NCI-H1105 treated with DMSO at 0.1 percent for 48 hours (cell line): ENCODE results near the gene CSRP1.
"Not testable (repeated sequence)": the region's sequence is repeated elsewhere in the genome, so short reads cannot be mapped to it uniquely, and the experiment has no call there.

ENCODE experiments used
- DNase-seq: peaks from one replicate; lab custom pipeline; 2025; lab: John Stamatoyannopoulos, UW

CSRP1 gene

DNA sequence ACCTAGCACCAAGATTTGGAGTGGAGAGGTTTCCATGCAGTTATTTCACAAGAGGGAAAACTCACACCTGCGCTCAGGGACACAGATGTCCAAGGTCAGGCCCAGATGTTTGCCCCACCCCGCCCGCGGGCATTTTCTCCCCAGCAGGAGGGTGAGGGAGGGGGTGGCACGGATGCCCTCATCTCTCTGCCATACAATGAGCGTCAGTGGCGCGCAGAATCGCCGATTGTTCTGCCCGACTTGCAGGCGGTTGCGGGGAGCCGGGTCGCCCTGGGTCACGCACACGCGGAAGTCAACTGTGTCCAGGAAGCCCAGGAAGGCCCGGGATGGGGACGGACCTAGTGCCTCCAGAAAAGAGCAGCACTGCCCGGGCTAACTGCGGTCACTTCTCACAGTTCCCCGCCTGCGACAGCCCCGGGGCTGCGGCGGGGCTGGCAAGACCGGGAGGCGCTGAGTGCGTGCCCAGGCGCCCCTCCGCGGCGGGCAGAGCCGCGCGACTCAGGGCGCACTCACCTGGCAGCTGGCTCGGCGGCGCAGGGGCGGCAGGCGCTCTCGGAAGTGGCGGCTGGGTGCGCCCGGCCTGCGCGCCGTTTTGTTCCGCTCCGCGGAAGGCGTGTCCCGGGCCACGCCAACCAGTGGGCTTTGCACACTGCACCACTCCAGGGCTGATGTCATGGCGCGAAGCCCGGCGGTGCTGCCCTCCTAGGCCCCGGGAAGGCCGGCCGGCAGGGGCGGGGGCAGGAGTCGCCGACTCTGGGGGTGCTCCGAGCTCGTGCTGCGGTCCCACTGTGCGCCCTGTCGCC is at the start of gene CSRP1:
CSRP1 (minus strand) TSS at position 567 of the 803 bp plus-strand sequence. CDS start 10,820 bp downstream, outside the sequence.
- DNase-seq: peak; percentile 74

DNA sequence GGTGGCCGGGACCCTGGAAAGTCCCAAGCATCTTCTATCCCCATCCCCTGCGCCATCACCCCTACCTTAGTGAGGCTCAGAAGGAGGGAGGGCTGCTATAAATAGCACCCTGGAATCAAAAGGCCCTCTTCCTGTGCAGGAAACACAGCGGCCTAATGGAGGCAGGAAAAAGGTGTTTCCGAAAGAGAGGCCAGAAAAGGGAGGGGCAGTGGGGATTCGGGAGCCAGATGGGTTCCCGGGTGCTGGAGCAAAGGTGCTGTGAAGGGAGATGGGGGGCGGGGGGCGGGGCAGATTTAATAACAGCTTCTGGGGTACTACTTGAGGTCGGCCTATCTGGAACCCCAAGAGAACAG is 48.6 kb upstream of the CSRP1 start:
- DNase-seq: no peak

DNA sequence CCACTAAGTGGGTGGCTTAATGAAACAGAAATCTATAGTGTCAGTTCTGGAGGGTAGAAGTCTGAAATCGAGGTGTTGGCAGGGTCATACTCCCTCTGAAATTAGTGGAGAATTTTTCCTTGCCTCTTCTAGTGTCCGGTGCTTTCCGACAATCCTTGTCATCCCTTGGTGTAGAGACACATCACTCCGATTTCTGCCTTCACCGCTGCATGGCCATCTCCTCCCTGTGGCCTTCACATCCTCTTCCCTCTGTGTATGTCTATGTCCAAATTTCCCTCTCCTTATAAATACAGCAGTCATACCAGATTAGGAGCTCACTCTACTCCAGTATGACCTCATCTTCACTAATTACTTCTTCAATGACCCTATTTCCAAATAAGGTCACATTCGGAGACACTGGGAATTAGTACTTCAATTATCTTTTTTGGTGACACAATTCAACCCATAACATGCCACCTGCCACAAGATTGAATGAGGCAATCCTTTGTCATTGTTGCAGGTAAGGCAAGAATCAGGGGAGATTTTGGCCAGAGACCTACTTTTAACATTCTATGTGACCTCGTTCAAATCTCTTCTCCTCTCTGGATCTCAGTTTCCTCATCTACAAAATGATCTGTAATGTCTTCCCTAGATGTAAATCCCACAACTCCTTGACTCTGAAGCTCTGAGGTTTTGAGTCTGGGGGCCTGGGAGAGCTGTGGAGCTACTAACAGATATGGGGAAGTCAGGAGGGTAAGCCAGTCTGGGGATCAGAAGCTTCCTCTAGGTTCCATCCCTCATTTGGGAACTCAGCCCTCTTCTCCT is 48.1 kb upstream of the CSRP1 start:
- DNase-seq: peak; percentile 39

DNA sequence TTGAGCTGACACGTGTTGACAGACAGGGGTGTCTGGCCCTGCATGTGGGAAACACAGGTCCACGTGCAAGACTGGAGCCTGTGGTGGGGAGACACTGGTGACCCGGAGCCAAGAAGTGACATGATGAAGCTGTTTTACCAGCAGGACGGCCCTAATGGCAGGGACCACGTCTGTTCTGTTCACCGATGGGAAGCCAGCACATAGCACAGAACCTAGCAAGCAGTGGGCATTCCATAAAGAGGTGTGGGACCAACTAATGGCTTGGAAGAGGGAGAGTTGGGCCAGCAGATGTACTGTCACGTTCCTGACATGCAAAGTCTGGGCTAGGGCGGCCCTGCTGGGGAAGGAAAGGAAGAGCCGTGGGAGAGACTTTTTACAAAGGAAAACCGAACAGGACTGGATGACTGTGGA is 47.3 kb upstream of the CSRP1 start:
- DNase-seq: no peak

DNA sequence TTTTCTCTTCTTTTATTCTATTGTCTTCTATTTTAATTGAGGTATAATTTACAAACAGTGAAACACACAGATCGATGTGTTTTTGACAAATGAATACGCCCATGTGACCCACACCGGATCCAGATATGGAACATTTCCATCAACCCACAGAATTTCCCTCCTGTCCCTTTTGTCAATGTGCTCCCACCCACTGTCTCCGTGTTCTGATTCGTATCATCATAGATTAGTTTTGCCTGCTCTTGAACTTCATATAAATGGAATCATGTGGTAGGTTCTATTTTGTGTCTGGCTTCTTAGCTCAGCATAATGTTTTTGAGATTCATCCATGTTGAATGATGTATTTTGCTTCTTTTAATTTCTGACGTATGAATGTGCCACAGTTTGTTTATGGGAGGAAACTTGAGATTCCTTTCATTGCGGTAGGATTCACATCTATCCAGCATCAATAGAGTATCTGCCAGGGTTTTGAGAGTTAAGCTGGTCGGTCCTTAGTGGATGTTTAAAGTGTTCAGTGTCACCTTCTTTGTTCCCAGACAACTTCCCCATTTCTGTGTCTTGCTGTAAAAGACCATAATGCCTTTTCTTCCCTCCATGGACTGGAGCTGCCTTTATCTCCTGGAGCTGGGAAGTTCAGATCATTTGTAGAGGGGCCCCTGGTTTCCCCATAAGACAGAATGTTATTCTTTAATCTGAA is 46.7 kb upstream of the CSRP1 start:
- no peak for DNase-seq

DNA sequence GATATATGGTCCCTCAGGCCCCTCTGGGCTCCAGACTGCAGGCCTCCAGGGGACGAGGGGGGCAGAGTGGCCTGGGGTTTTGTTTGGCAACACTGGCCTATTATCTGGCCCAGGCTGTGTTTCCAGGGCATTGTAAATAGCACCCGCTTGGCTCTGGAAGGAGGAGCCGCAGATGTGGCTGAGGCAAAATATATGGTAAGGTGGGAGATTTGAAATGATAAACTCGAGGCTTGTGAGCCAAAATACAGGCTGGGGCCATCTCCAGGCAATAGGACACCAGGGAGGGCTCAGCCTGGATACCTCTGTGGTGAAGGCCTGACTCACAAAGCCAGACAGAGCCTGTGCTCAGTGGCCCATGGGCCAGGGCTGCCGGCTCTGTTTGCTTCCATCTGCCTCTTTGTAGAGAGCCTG is 46.0 kb upstream of the CSRP1 start:
- no peak for DNase-seq

DNA sequence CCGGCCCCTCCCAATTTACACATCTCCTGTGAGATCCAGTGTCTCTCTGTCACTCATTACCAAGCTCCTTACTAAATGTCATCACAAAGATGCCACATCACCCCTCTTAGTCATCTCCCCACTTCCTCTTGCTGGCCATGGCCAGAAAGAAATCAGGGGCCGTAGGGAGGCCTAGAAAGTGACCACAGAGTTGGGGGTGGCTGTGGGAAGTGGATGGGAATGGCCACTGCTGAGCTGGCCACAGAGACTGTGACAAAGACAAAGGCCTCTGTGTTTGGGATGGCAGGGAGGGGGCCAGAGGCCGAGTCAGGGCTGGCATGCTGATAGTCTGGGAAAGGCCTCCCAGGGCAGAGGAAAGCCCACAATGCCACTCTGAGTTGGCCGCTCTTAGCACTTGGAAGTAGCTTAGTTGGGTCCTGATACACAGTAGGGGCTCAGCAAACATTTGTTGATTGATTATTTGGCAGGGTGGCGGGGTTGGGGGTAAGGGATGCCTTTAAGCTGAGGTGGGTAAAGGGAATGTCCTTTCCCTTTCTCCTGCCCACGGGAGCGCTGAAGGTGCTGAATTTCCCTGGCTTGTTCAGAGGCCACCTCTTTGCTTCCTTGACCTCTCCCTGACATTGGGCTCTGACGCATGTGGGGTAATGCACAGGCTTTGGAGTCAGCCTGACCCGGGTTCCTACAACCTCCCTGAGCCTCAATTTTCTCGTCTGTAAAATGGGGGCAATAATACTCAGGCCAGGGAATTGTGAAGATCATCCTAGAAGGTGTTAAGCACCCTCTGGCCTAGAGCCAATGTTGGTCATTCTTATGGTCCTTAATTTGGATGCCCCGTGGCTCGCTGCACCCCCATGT is 45.2 kb upstream of the CSRP1 start:
- DNase-seq: no peak

DNA sequence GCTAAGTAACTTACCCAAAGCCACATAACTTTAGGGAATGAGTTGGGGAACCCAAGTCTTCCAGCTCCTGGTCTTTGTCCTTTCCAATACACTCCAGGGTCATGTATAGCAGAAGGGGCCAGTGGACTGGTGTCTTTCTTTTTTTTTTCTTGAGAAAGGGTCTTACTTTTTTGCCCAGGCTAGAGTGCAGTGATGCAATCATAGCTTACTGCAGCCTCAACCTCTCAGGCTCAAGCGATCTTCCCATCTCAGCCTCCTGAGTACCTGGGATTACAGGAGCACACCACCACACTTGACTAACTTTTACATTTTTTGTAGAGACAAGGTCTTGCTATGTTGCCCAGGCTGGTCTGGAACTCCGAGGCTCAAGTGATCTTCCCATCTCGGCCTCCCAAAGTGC is 44.2 kb upstream of the CSRP1 start:
- DNase-seq: no peak

DNA sequence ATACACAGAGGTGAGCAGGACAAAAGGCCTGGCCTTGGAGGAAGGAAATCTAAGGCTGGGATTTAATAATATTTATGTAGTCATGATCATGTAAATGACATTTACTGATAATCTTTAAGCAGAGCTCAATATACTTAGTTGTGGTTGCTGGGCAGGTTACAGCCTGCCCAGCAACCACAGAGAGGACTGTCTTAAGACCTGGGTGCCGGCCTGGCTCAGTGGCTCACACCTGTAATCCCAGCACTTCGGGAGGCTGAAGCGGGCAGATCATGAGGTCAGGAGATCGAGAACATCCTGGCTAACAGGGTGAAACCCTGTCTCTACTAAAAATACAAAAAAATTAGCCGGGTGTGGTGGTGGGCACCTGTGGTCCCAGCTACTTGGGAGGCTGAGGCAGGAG is 42.6 kb upstream of the CSRP1 start:
- DNase-seq: not testable (repeated sequence)

DNA sequence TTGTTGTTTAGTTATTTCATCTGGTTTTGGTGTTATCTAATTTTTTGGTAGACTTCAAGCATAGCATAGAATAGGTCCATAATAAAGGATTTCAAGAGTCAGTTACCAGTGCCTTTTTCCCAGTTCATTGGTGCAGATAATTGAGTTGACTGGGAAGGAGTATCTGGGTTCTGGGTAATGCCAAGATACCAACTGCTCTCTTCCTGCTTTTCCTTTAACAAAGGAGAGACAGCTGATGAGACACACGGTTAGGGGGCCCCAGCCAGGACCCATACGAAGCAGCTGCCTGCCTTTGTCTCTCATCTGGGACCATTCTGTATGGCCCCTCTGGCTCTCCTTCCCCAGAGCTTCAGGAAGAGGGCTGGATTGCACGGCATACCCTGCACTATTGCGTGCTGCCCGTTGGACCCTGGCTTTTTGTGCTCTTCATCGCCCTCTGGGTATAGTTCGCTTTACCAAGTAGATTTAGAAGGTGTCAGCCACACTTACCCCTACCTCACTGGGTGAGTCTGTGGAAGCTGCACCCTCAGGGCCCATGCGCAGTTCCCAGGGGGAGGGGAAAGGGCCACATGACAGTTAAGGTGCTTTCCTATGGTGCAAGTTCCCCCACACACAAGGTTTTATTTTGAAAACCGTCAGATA is 39.0 kb upstream of the CSRP1 start:
- DNase-seq: peak; percentile 16

DNA sequence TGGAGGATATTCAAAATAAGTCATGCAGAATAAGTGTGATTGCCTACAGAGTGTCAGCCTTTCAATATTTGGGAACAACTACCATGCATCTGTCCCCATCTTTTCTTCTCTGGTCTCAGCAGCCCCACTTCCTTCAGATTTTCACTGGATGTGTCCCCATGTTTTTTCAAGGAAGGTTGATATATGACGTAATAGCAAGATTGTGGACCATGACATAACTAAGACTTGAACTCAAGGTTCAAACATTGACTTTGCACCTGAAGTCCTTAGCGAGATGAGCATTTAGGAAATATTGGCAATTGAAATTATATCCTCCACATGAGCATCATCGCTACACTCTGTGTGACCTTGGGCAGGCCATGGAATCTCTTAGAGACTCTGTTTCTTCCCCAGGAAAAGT is 37.8 kb upstream of the CSRP1 start:
- no peak for DNase-seq

DNA sequence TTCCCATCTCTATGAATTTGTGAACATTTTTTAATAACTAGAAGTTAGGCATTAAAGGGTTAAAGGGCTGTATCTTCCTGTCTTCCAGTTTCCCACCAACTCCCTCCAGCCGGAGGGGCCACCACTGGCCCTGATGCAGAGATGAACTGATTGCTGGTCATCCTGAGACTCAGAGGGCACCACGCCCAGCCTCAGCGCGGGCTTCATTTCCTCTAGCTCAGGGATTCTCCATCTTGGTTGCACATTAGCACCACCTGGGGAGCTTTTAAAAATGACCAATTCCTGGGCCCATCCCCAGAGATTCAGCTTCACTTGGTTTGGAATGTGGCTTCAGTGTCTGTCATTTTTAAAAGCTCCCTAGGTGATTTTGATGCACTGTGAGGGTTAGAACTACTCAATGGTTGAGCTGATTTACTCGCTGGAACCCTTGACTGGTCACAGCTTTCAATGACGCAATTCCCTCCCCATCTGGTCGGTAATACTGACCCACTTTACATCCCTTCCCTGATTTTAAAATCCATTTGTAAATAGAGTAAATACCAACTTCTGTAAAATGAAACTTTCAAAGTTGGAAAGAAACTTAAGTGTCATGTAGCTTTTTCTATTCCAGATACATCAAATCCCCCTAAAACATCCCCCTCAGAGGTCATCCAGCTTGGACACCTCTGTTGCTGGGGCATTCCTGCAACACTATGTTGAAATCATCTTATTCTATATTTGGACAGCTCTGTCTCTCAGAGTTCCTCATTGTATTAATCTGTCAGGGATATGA is 37.1 kb upstream of the CSRP1 start:
- no peak for DNase-seq

DNA sequence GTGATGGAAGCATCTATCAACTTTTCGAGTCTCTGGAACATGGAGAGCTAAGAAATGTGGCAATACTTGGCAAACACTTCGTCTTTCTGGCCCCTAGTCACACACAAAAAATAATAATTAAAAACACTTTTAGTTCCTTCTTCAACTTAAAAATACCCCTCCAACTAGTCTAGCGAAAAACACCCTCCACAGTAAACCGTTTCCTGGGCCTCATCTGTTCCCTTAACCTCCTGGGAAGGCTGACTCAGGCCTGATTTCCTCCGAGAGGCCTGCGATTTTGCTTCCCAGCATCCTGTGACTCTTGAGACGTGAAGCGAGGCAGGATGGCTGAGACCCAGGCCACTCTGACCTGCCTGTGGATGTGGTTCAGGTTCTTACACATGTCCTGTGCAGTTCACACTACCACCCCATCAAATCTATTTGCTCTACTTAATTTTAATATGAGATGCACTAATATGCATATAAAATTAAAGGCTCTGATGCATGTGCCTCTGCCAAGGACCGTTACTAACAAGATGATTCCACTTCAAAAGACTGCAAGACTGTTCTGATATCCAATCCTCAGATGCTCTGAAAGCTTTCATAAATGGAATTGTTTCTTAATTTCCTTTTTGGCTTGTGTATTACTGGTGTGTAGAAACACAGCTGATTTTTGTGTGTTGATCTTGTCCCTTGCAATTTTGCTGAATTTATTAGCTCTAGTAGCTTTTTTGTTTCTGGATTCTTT is 35.5 kb upstream of the CSRP1 start:
- DNase-seq: no peak

DNA sequence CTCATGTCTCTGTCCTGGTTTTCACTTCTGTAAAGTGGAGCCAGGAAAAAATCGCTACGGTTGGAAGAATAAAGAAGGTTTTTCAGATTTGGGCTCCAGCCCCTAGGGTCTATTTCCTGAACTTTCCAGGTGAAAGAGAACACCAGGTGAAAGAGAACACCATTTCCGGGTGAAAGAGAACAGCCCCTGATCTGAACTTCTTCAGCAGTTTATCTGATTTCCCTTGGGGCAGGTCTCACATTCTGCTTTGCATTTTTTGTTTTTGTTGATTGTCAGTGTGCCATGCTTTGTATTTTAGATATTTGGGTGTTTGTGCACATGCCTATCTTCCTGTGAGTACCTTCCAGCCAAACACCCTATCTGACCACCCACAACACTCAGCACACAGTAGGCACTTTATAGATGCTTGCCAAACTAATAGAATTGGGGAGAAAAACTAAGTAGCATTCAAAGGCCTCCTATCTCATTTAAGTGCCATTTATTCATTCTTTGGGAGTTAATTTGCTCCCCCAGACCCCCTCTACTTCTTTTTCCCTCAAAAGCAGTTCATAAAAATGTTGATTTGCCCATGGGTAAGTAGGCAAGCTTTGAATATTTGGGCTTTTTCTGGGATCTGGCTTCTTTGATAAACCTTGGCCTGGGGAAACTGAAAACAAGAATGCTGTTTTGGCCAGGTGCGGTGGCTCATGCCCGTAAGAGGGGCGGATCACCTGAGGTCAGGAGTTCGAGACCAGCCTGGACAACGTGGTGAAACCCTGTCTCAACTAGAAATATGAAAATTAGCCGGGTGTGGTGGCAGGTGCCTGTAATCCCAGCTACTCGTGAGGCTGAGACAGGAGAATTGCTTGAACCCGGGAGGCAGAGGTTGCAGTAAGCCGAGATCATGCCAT is 34.2 kb upstream of the CSRP1 start:
- no peak for DNase-seq

DNA sequence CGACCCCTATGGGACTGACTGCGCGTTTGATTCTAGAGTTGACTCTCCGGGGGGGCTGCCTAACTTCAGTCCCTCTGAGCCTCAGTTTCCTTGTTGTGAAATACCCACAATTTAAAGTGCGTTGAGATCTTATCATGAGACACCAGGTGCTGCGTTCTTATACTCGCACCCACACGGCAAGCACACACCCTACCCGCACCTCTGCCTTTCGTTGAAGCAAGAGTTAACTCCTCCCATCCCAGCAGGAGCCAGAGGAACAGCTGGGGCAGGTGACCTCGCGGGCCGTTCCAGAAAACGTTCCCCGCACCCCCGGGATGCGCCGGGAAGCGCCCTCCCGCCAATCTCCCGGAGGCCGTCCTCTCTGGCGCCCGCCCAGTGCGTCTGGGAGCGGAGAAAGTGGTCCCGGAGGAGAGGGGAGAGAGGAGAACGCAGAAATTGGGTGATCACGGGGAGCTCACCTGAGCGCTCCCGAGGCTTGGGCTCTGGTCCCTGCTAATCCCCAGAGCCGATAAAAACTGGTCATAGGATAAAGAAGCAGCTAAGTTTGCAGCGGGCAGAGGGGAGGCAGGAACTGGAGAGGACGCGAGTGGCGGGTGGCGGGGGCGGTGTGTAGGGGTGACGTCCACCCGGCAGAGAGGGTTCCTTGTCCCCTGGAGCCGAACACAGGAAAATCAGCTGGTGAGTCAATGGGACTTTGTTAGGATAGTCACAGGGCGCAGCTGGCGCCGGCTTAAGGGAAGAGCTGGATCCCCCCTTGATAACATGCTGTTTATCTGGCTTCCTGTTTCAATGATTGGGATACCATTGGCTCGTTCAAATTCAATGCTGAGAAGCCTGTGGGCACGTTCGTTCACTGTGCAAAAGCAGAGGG is 32.9 kb upstream of the CSRP1 start:
- DNase-seq: peak; percentile 79

DNA sequence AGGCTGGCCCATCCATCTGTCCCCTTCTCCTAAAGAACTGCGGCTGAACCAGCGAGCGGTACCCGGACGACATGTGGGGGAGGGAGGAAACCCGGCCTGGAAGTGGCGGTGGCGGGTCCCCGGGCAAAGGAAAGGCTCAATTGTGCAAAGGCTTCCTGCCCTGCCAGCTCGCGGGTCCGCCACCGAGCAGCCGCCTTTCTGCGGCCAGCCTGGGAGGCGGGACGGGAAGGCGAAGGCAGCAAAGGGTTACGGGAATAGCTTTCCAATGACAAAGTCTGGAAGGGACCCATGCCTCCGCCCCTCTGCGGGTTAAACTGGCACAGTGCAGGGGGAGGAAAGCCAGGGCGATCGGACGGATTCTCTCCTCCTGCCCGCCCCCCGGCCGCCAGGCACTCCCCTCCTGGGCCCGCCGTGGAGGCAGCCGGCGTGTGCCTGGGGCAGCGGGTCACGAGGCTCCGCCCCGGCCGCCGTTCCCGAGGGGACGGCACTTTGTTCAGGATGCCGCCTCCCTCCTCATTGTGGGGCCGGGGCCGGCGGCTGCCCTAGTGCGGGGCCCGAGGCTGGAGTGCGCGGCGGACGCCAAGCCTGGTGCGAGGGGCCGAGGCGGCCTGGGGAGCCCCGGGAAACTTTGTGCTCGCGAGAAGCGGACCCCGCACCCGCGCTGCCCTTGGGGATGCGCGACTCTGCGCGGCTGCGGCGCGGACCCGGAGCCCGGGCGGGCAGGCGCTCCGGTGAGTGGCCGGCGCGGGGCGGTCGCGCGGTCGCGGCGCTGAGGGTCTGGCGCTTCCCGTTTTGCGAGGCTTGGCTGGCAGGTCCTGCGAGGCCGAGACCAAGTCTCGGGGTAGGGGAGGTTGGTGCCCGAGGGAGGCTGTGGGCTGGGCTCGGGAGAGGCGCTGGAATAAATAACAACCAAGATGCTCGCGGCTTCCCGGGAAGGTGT is 32.0 kb upstream of the CSRP1 start, which contains the start of gene NAV1:
NAV1 (plus strand) TSS at position 516 of the 940 bp plus-strand sequence. CDS start 83,758 bp downstream, outside the sequence.
- peak; percentile 67 for DNase-seq
